GM12873 (cell line): ENCODE results near the gene COX7A2L.
A peak's percentile ranks its signal among the peaks of the same experiment; 100 is the strongest.

ENCODE experiments used
- TF ChIP-seq, protein P1 (sequence below): IDR thresholded peaks from 2 replicates; pipeline ENCODE4 v1.5.1; 2012; ENCODE audit warnings: low read depth, mild to moderate bottlenecking, moderate library complexity, low read length, control low read depth; ENCODE audit not compliant: insufficient read depth; ENCODE audit errors: missing control alignments

Gene COX7A2L

DNA sequence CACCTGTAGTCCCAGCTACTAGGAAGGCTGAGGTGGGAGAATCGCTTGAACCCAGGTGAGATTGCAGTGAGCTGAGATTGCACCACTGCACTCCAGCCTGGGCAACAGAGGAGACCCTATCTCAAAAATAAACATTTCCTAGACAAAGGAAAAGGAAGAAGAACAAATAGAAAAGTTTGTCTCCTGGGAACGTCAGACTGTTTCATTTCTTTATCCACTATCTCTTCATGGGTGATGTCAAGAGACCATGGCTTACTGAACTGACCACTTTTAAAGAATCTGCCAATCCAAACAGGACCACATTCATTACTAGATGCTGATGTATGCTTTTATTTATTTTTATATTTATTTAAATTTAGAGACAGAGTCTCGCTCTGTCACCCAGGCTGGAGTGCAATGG lies 26.8 kb downstream of the COX7A2L start:
- TF ChIP-seq, protein P1, sequence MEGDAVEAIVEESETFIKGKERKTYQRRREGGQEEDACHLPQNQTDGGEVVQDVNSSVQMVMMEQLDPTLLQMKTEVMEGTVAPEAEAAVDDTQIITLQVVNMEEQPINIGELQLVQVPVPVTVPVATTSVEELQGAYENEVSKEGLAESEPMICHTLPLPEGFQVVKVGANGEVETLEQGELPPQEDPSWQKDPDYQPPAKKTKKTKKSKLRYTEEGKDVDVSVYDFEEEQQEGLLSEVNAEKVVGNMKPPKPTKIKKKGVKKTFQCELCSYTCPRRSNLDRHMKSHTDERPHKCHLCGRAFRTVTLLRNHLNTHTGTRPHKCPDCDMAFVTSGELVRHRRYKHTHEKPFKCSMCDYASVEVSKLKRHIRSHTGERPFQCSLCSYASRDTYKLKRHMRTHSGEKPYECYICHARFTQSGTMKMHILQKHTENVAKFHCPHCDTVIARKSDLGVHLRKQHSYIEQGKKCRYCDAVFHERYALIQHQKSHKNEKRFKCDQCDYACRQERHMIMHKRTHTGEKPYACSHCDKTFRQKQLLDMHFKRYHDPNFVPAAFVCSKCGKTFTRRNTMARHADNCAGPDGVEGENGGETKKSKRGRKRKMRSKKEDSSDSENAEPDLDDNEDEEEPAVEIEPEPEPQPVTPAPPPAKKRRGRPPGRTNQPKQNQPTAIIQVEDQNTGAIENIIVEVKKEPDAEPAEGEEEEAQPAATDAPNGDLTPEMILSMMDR: no peak

DNA sequence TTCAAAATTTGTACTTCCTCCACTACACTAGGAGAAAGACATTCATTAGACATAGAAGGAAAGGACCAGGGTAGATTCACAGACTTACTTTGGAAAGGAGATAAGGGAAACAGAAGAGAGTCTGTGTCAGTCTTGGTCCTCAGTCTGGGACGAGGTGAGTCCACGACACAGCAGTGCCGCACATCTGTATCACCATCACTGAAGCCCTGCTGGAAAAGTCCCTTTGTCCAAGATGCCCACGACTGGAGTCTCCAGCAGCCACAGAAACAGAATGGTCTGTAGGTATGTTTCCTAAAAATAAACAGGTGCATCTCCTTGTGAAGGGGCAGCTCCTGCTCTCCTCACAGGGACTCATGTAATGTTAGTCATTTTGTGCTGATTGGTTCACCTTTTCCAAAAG lies 27.4 kb downstream of the COX7A2L start:
- TF ChIP-seq, protein P1: no peak

DNA sequence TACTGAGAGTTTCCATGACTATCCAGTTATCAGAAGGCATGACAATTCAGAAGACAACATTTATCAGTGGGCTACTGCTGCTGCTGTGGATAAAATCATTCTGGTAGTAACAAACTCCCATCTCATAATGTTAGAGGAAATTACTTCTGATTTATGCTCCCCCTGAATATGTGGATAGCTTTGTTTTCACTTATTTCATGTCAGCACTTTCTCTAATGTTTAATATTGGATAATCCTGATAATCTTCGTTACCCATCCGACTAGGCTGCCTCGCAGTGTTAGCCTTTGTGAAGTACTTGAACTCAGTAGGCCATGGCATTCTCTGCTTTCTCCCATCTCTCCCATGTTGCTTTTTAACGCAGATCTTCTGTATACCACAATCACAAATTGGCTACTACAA lies 28.4 kb downstream of the COX7A2L start:
- TF ChIP-seq, protein P1: no peak

DNA sequence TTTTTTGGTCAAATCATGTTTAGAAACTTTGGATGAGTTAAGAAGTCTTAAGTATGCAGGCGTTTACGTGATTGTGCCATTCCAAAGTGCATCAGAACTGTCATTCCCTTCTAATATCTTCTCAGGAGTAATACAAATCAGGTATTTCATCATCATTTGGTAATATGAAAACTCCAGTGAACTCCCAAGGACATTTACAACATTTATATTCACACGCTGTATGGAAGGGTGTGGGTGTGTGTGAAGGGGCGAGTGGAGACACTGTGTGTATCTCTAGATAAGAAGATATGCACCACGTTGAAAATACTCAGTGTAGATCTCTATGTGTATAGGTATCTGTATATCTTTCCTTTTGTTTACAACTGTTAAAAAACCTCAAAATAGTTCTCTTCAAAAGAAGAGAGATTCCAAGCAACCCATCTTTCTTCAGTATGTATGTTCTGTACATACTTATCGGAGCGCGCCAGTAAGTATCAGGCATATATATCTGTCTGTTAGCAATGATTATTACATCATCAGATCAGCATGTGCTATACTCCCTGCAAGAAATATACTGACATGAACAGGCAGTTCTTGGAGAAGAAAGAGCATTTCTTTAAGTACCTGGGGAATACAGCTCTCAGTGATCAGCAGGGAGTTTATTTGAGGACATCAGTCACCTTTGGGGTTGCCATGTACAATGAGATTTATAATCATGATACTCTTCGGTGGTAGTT lies 29.3 kb downstream of the COX7A2L start:
- TF ChIP-seq, protein P1: no peak

DNA sequence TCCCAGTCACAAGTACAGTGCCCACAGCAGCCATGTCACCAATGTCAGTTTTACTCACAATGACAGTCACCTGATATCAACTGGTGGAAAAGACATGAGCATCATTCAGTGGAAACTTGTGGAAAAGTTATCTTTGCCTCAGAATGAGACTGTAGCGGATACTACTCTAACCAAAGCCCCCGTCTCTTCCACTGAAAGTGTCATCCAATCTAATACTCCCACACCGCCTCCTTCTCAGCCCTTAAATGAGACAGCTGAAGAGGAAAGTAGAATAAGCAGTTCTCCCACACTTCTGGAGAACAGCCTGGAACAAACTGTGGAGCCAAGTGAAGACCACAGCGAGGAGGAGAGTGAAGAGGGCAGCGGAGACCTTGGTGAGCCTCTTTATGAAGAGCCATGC lies 31.3 kb downstream of the COX7A2L start:
- TF ChIP-seq, protein P1: no peak

DNA sequence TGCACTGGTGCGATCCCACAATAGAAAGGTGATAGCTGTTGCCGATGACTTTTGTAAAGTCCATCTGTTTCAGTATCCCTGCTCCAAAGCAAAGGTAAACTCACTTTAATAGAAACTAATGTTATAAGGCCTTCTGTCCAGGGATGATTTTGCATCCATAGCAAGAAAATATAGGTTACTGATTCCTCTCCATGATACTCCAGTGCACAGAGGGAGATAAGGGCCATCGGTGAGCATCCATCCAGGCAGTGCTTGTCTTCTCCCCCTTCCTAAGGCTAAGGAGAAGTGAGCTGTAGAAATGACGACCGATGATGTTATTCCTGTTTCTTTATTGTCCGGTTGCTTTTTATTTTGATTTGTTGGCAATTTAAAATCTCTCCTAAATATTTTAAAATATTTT lies 32.1 kb downstream of the COX7A2L start:
- TF ChIP-seq, protein P1: no peak

DNA sequence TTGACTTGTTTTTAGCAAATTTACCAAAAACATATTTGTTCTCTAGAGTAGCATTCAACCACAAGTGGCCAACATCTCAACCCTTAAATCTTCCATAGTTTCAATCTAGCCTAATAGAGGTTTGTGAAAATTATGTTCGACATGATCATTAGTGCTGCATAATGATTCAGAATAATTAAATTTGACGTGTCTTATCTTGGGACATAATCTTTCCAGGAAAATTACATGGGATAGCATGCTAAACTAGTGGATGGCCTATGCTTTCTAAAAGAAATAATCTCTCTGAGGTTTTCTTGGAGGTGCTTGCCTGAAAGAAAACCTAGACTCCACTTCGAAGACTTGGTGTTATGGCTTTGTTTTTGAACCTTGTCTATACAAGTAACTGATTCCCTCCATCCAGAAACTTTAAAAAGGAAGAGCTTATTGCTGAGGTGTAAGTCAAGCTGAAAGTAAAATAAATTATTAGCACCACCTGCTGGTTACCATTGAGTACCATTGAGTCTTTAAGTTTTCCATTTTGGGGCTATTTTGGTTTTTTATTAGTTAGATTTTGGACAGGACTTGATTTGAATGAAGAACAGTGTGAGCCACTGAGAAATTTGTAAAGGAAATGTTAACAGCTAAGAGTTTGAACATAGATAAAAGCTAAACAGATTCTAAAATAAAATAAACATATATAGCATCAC lies 32.7 kb downstream of the COX7A2L start:
- TF ChIP-seq, protein P1: peak; percentile 36
